Fibroblast of lung (primary cell): ENCODE data around the gene MED28.

ENCODE experiments used
- CTCF ChIP-seq, 2 donors: IDR thresholded peaks in 1 of 2; conservative IDR thresholded peaks in 1 of 2; 1 replicate in 1 of 2; 2 replicates in 1 of 2; pipeline ENCODE4 v1.5.1; 2011 to 2012; ENCODE audit warnings: low read length in 2 of 2, control low read depth in 1 of 2, inconsistent platforms in 1 of 2, low read depth in 1 of 2, mild to moderate bottlenecking in 1 of 2
- EZH2 ChIP-seq: IDR thresholded peaks from 2 replicates; pipeline ENCODE4 v1.5.1; 2012; ENCODE audit warnings: low read length, control low read depth, mild to moderate bottlenecking; ENCODE audit errors: missing control alignments

DNA sequence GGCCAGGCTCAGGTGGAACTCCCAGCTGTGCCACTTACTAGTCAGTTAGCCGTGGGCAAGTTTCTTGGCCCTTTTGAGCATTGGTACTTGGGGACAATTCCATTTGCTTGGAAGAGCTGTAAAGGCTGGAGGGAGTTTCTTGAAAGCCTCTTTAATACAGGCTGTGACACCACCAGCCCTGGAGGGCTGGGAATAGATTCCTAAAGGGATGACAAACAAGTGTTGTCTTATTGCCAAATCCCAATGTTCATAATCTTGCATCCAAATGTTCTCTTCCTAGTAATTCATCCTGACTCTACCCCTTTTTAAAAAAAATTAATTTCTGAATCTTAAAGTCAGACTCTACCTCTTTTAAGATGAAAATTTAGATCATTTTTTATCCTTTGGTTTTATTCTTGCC is 14.6 kb upstream of the MED28 start:
- TF ChIP-seq CTCF (conservative IDR thresholded peaks at IDR 0.05 in 1 of 2, IDR thresholded peaks at IDR 0.05 in 1 of 2; ENCODE audit: low read depth in 1 of 2, low read length in 2 of 2), result no peak
- TF ChIP-seq EZH2, result no peak
